ENCODE results near the gene SIDT2.
"Not testable (repeated sequence)": the region's sequence is repeated elsewhere in the genome, so short reads cannot be mapped to it uniquely, and the experiment has no call there.

Gene SIDT2

GRCh38 chr11:117178210-117179034 lies at the start of gene SIDT2:
Gene SIDT2 (plus strand): TSS chr11:117178743. CDS start chr11:117179264, 521 bp downstream.
- peak; percentile 82 for DNase-seq

DNA sequence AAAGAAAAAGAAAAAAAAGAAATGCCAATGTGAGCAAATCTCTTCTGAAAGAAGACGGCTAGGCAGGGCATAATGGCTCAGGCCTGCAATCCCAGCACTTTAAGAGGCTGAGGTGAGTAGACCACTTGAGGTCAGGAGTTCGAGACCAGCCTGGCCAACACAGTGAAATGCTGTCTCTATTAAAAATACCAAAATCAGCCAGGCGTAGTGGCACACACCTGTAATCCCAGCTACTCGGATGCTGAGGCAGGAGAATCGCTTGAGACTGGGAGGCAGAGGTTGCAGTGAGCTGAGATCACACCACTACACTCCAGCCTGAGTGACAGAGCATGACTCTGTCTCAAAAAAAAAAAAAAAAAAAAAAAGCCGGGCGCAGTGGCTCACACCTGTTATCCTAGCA lies 48.1 kb upstream of the SIDT2 start:
- not testable (repeated sequence) for DNase-seq

DNA sequence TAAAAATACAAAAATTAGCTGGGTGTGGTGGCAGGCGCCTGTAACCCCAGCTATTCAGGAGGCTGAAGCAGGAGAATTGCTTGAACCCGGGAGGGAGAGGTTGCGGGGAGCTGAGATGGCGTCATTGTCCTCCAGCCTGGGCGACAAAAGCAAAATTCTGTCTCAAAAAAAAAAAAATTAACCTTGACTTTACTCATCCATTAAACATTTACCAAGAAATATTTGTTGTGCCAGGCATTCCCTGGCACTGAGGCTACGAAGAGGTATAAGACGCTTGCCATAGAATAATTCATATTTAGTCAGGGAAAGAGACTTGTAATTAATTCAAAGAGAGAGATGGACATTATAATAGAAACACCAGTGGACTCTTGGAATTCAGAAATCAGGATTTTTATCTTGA lies 47.7 kb upstream of the SIDT2 start:
- DNase-seq = no peak

DNA sequence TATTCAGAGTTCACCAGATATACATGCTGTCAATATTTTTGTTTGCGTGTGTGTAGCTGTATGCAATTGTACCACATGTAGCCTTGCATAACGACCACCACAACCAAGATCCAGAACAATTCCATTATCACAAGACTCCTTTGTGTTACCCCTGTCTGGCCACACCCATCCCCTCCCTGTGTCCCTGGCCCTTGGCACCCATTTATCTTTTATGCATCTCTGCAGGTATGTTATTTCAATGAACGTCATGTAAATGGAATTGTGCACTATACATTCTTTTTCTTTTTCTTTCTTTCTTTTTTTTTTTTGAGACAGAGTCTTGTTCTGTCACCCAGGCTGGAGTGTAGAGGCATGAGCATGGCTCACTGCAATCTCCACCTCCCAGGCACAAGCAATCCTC lies 44.1 kb upstream of the SIDT2 start:
- no peak for DNase-seq

DNA sequence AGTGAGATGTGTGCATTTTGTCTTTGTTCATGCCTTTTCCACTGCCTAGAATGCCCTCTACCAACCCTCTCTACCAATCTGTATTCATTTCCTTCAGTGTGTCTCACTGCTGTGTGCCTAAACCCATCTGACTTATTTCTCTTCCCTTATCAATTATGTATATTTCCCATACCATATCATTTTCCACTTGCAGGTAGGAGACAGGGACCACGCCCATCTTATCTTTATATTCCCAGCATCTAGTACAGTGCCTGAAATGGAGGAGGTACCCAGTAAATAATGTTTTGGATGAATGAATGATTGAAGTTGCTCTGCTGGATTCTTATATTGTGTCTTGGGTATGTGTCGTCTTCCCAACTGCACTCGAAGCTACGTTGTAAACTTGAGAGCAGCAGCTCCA lies 43.6 kb upstream of the SIDT2 start:
- not testable (repeated sequence) for DNase-seq

DNA sequence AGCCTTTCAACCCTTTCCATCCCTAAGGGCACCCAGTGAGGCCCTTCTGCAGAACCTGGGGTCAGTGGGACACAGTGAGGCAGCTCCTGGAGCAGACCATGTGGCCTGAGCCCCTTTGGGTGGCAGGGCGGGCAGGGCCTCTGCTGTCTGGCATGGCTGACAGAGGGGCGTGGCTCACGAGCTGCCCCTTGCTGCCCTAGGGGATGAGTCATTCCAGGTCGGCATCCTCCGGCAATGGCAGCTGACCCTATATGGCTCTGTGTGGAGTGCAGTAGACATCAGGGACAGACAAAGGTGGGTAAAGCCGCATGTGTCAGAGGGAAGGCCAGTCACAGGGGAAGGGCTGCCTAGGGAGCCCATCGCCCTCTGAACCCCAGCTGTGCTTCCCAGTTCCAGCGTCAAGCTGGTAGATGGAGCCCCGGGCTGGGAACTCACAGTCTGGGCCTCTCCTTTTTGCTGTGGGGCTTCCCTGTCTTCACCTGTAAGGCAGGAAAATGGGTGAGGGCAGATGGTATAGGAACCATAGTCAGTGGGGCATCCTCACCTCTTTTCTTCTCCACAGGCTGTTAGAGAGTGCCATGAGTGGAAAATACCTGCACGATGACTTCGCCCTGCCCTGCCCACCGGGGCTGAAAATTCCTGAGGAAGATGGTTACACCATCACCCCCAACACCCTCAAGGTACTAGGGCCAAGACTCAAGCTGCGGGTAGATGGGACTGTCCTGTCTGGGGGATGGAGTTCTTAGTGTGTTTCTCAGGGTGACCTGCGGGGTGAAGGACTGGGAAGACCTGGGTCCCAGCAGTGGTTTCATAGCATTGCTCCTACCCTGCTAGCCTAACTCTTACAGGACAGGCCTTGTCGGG lies 41.1 kb upstream of the SIDT2 start:
- not testable (repeated sequence) for DNase-seq

GRCh38 chr11:117143390-117143789 lies 35.2 kb upstream of the SIDT2 start:
- no peak for DNase-seq

DNA sequence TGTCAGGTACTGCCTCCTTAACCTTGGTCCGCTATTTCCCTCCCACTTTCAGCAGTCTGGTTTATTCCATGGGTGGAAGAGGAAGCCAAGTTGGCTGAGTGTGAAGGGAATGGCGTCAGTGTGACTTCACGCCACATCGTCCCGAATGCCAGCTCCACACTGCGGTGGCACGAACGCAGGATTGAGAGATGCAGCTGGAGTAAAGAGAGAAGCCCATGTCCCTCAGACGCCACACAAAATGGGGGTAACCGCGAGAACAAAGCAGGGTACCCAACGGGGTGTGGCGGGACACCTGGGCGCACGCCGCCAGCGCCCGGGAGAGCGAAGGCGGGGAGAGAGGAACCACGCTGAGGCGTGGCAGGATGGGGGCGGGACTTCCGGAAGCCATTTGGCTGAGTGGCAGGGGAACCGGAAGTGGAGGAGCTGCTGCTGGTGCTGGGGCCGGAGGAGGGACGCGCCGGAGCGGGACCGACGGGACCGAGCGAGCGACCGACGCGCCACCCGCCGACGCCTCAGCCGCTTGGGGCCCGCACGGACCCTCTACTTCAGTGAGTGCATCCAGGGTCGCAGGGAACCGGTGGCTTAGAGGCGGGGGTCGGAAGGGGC lies 34.6 kb upstream of the SIDT2 start, which contains the start of gene PAFAH1B2:
Gene PAFAH1B2, plus strand, starts transcription at position 417 of the 606 bp plus-strand sequence. CDS start 8,161 bp downstream, outside the sequence.
- peak; percentile 92 for DNase-seq

GRCh38 chr11:117144477-117145392 lies 33.8 kb upstream of the SIDT2 start:
- DNase-seq = peak; percentile 73

- DNase-seq = no peak
Measured at GRCh38 chr11:117145393-117145761, 33.2 kb upstream of the SIDT2 start.

GRCh38 chr11:117146521-117146920 lies 32.0 kb upstream of the SIDT2 start:
- DNase-seq = no peak

DNA sequence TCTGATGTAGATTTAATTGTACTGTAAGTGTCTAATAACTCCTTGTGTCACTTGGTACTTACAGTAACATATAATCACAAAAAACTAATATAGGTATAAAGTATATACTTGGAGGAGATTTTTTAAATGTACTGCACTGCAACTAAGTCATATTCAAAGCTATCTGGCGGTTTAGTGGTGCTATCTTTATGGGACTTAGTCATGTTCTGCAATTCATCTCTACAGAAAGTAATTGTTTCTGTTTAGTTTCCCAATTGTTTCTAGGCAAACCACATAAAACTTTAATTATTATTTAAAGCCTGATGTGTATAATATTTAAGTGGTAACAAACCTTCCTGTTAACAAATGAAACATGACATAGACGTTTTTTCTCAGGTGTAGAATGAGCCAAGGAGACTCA lies 26.5 kb upstream of the SIDT2 start:
- DNase-seq = no peak

- no peak for DNase-seq
Measured at GRCh38 chr11:117154468-117154867, 24.1 kb upstream of the SIDT2 start.

GRCh38 chr11:117157507-117157906 lies 21.0 kb upstream of the SIDT2 start:
- DNase-seq = no peak

DNA sequence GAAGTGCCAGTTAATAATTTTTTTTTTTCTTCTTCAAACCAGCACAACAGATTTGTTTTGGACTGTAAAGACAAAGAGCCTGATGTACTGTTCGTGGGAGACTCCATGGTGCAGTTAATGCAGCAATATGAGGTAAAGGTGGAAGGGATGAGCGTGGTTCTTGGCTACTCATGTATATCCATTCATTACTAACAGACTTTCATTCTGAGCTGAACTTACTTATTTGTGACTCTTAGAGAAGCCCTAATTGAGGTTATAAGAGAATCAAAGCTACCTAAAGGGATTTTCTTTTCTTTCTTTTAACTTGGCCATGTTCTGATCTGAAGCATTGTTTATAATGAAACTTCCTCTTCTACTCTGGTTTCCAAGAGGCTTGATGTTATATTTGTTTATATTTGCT lies 18.7 kb upstream of the SIDT2 start:
- DNase-seq = no peak

DNA sequence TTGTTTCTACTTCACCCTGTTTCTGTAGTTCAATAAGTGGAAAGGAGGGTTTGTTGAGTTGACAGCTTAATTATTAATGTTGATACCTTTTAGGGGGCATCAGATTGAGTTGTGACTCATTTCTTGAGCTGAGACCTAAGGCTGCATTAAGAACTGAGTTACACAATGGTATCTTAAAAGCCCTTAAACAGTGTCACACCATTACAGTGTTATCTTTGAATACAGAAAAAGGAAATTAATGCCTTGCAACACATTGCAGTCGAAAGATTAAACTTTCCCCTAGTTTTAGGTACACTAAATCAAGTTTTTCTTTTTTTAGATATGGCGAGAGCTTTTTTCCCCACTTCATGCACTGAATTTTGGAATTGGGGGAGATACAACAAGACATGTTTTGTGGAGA lies 17.7 kb upstream of the SIDT2 start:
- DNase-seq = no peak

- no peak for DNase-seq
Measured at GRCh38 chr11:117166491-117166890, 12.1 kb upstream of the SIDT2 start.

DNA sequence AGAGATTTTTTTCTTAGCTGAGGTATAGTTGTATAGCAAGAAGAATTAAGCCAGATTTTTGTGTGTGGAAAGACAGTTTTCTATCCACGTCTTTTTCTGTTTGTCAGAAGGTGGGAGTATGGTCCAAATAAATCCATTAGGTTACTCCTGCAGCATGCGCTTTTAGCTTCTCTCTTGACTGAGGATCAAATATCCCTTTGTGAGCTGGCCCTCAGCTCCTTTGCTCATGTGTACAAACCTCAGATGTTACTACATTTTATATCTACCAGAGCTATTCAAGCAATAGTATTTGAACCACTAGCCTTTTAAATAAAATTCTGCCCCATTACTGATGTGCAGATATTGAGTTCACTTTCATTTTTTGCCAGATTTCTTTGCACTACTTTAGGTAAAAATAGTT lies 8.8 kb upstream of the SIDT2 start:
- no peak for DNase-seq

DNA sequence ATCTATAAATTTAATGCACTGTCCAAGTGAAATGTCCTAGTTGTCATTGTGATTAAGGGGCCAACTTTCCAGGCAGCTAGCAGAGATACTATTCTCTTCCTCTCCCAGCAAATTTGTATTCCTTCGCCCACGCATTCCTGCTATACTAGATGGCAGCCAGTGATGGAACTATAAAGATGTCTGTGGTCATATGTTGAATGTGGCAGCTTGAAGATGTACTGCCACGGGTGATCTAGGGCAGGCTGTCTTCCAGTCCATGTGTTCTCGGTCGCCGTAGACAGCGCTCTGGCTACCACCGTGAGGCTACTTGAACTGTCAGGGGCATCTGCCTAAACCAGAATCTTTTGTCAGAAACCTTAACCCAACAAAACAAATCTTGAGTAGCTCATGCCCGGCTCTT lies 8.3 kb upstream of the SIDT2 start:
- DNase-seq = no peak

- DNase-seq = no peak
Measured at GRCh38 chr11:117171007-117171403, 7.5 kb upstream of the SIDT2 start.

DNA sequence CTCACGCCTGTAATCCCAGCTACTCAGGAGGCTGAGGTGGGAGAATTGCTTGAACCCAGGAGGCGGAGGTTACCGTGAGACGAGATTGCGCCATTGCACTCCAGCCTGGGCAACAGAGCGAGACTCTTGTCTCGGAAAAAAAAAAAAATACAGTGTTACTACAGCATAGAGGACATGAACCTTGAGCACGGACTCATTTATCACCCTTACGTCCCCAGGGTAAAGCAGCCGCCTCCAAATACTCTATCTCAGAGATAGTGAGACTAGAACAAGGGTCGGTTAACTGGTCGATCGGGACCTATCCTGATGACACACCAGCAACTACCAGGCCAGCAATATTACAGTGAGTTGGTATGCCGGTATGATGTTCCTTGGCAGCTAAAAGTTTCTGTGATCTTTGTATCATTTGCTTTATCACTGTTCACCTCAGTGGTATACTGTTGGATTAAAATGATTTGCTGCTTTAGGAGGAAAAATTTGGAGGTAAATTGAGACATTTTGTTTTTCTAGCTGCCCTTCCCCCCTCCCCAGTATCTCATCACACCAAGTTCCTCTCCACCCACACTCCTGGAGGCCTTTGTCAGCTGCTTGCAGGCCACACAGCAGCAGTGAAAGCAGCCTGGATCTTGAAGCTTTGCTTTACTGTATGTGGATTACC lies 7.0 kb upstream of the SIDT2 start:
- DNase-seq = no peak
